ENCODE results near the gene CAMK1D.
A peak's percentile ranks its signal among the peaks of the same experiment; 100 is the strongest.

The CAMK1D gene

GRCh38 chr10:12445701-12446334 is 96.5 kb downstream of the CAMK1D start (continued):
- TF ChIP-seq ZNF26 (tag by site-specific recombination; IDR thresholded peaks at IDR 0.05) (no peak), SCRT1 (tag by site-specific recombination; IDR thresholded peaks at IDR 0.05; ENCODE audit: borderline replicate concordance) (peak; percentile 51; the same call in 1 of the 2 replicates), BCL11A (tag by site-specific recombination; IDR thresholded peaks at IDR 0.05; ENCODE audit: low read depth) (no peak), ZNF221 (tag by site-specific recombination; IDR thresholded peaks at IDR 0.05; ENCODE audit: borderline replicate concordance) (no peak), SETDB1 (IDR thresholded peaks at IDR 0.05; ENCODE audit: insufficient read length, low read length) (no peak), ZNF280D (tag by site-specific recombination; IDR thresholded peaks at IDR 0.05) (no peak), MEIS1 (CRISPR knock-in tag; IDR thresholded peaks at IDR 0.05; ENCODE audit: borderline replicate concordance) (no peak; the same call in 1 of the 2 replicates), SP3 (tag by site-specific recombination; IDR thresholded peaks at IDR 0.05) (no peak), ZNF664 (tag by site-specific recombination; IDR thresholded peaks at IDR 0.05) (no peak), PRDM6 (tag by site-specific recombination; IDR thresholded peaks at IDR 0.05) (peak; percentile 100), KLF1 (tag by site-specific recombination; IDR thresholded peaks at IDR 0.05) (no peak), ZNF571 (tag by site-specific recombination; IDR thresholded peaks at IDR 0.05) (no peak), ZNF530 (tag by site-specific recombination; IDR thresholded peaks at IDR 0.05; ENCODE audit: low read depth) (no peak), ZNF48 (tag by site-specific recombination; IDR thresholded peaks at IDR 0.05) (no peak), YY2 (tag by site-specific recombination; IDR thresholded peaks at IDR 0.05) (no peak), ZNF610 (tag by site-specific recombination; IDR thresholded peaks at IDR 0.05; ENCODE audit: borderline replicate concordance) (no peak), ZNF274 (IDR thresholded peaks at IDR 0.05; ENCODE audit: low read length) (no peak), ZNF274 (tag by site-specific recombination; IDR thresholded peaks at IDR 0.05; ENCODE audit: borderline replicate concordance) (no peak), ZNF148 (tag by site-specific recombination; IDR thresholded peaks at IDR 0.05; ENCODE audit: borderline replicate concordance) (no peak), ZNF544 (tag by site-specific recombination; IDR thresholded peaks at IDR 0.05) (no peak), FEZF1 (tag by site-specific recombination; IDR thresholded peaks at IDR 0.05) (peak; percentile 97), ZBTB11 (tag by site-specific recombination; conservative IDR thresholded peaks at IDR 0.05; ENCODE audit: low read depth) (0 out of 2 replicates have a peak, but pooled peaks have one; percentile 15), ZNF404 (tag by site-specific recombination; IDR thresholded peaks at IDR 0.05) (no peak), ZFP69B (tag by site-specific recombination; IDR thresholded peaks at IDR 0.05) (peak; percentile 16; the same call in 1 of the 2 replicates), ZNF560 (tag by site-specific recombination; IDR thresholded peaks at IDR 0.05; ENCODE audit: borderline replicate concordance) (no peak), ZNF791 (tag by site-specific recombination; IDR thresholded peaks at IDR 0.05) (no peak), ZNF624 (tag by site-specific recombination; IDR thresholded peaks at IDR 0.05) (no peak), ZNF660 (tag by site-specific recombination; IDR thresholded peaks at IDR 0.05) (peak; percentile 55; the same call in 1 of the 2 replicates), SCRT2 (tag by site-specific recombination; IDR thresholded peaks at IDR 0.05) (0 out of 2 replicates have a peak, but pooled peaks have one; percentile 31)

All from HEK293 (cell line).